OCI-LY7 (cell line): ENCODE data around the gene CPXM1. TPM values are rescaled to one million over a fixed set of nuclear protein-coding genes. Genes with fewer than 3 reads are reported as not detected.

ENCODE experiments used
- BruUV-seq: library from RNA; stranded (reverse); fragments of 400-500 nt; replicated peaks from 2 replicates; lab custom pipeline; 2021; lab: Mats Ljungman, UMichigan
- CTCF ChIA-PET: fragments of 300-600 bp; sonication (Branson Sonifier 250); formaldehyde crosslinking; loops from one replicate; lab custom pipeline; 2022; ENCODE audit warnings: antibody characterized with exemption; ENCODE audit not compliant: unreplicated experiment; lab: Charles Lee
- POLR2A ChIA-PET: fragments of 300-600 bp; sonication (Branson Sonifier 250); formaldehyde crosslinking; loops from one replicate; lab custom pipeline; 2022; ENCODE audit warnings: antibody characterized with exemption; lab: Charles Lee
- DNase-seq: peaks from one replicate; pipeline ENCODE4 v3.0.0-alpha.2; 2015; ENCODE audit warnings: low spot score
- H2AFZ ChIP-seq: fragments of 200-600 bp; sonication (generic), shearing (Covaris generic); 2 replicates; pipeline ENCODE4 v1.6.1; 2014; ENCODE audit warnings: mild to moderate bottlenecking, antibody characterized with exemption, low read length, moderate library complexity
- H3K27ac ChIP-seq: fragments of 200-600 bp; sonication (generic); 2 replicates; pipeline ENCODE4 v1.5.1; 2014; ENCODE audit warnings: mixed run types, low read depth, mild to moderate bottlenecking, moderate library complexity, low read length, inconsistent platforms; ENCODE audit not compliant: poor library complexity, severe bottlenecking
- H3K36me3 ChIP-seq: fragments of 200-600 bp; sonication (generic); 2 replicates; pipeline ENCODE4 v1.6.1; 2014; ENCODE audit warnings: mild to moderate bottlenecking, antibody characterized with exemption, low read length, moderate library complexity, mixed read lengths; ENCODE audit not compliant: insufficient read depth
- H3K4me1 ChIP-seq: fragments of 200-600 bp; sonication (generic); 2 replicates; pipeline ENCODE4 v1.5.1; 2014; ENCODE audit warnings: mild to moderate bottlenecking, low read length; ENCODE audit not compliant: insufficient read depth, poor library complexity, severe bottlenecking
- H3K4me2 ChIP-seq: fragments of 200-600 bp; sonication (generic); 2 replicates; pipeline ENCODE4 v1.6.1; 2014; ENCODE audit warnings: mild to moderate bottlenecking, low read length
- H3K4me3 ChIP-seq: fragments of 200-600 bp; sonication (generic); 2 replicates; pipeline ENCODE4 v1.5.1; 2014; ENCODE audit warnings: mild to moderate bottlenecking, low read depth, low read length; ENCODE audit not compliant: poor library complexity, severe bottlenecking
- H3K79me2 ChIP-seq: fragments of 200-600 bp; sonication (generic); 2 replicates; pipeline ENCODE4 v1.6.1; 2016; ENCODE audit warnings: low read depth, mild to moderate bottlenecking, low read length, moderate library complexity, mixed read lengths; ENCODE audit not compliant: insufficient read depth
- H3K9me2 ChIP-seq: fragments of 200-600 bp; sonication (generic); 2 replicates; pipeline ENCODE4 v1.6.1; 2016; ENCODE audit warnings: mild to moderate bottlenecking, low read length, mixed read lengths; ENCODE audit not compliant: insufficient read depth
- H3K9me3 ChIP-seq: fragments of 200-600 bp; sonication (generic); 2 replicates; pipeline ENCODE4 v1.6.1; 2014; ENCODE audit warnings: mild to moderate bottlenecking, mixed run types, low read length, mixed read lengths
- H4K20me1 ChIP-seq: fragments of 200-600 bp; sonication (generic); 2 replicates; pipeline ENCODE4 v1.6.1; 2014; ENCODE audit warnings: mild to moderate bottlenecking, antibody characterized with exemption, low read length, moderate library complexity, mixed read lengths; ENCODE audit not compliant: insufficient read depth
- EZH2phosphoT487 ChIP-seq: fragments of 200-600 bp; sonication (generic); IDR thresholded peaks from 2 replicates; pipeline ENCODE4 v1.6.1; 2018; ENCODE audit warnings: low read depth, borderline replicate concordance, mild to moderate bottlenecking, mixed run types, antibody characterized with exemption, low read length, moderate library complexity, mixed read lengths
- intact Hi-C: fragments of 100-400 bp; cut with micrococcal nuclease; formaldehyde crosslinking; loops from one replicate; pipeline ENCODE4 v1.10.0; 2022; ENCODE audit not compliant: unreplicated experiment
- total RNA-seq, 2 experiments: library from RNA; depleted of rRNA in 1 of 2; stranded (reverse); fragments of >200 nt in 1 of 2; shearing (Covaris generic) in 1 of 2; gene quantifications; 2 replicates each; pipeline ENCODE4 v1.2.3, GENCODE V29; 2014 to 2022
- TF ChIP-seq, protein P1 (sequence below): fragments of 200-600 bp; sonication (generic); conservative IDR thresholded peaks from 2 replicates; pipeline ENCODE4 v1.5.1; 2014; ENCODE audit warnings: mild to moderate bottlenecking, antibody characterized with exemption, low read length, moderate library complexity, mixed read lengths

The CPXM1 gene
- total RNA-seq, 2 experiments from 2014 or later: not detected

DNA sequence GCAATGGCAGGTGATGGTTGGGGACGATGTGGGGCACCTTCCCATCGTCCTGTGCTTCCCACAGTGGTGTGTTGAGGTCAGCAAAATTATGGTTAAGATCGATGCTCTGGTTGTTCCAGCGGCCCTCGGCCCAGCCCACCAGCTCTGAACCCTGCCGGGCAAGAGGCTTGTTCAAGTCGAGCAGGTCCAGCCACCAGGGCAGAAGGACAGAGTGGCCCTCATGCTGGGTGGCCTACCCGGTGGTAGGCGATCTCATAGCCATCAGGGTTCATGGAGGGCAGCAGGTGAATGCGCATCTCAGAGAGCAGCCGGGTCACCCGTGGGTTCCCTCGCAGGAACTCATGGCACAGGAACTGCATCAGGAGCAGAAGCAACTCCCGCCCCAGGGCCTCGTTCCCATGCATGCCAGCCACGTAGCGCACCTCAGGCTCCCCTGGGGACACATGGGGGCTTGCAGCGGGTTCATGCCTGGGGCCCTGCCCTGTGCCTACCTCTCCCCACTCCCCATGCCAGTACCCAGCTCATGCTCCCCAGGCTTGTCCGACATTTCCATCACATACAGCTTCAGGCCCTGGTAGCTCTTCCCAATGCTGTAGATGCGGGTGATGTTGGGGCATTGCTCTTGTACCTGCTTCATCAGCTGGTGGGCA lies 4.3 kb downstream of the CPXM1 start:
- intact Hi-C loops: no loop called here
- TF ChIP-seq, protein P1, sequence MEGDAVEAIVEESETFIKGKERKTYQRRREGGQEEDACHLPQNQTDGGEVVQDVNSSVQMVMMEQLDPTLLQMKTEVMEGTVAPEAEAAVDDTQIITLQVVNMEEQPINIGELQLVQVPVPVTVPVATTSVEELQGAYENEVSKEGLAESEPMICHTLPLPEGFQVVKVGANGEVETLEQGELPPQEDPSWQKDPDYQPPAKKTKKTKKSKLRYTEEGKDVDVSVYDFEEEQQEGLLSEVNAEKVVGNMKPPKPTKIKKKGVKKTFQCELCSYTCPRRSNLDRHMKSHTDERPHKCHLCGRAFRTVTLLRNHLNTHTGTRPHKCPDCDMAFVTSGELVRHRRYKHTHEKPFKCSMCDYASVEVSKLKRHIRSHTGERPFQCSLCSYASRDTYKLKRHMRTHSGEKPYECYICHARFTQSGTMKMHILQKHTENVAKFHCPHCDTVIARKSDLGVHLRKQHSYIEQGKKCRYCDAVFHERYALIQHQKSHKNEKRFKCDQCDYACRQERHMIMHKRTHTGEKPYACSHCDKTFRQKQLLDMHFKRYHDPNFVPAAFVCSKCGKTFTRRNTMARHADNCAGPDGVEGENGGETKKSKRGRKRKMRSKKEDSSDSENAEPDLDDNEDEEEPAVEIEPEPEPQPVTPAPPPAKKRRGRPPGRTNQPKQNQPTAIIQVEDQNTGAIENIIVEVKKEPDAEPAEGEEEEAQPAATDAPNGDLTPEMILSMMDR: no peak
- TF ChIP-seq EZH2phosphoT487: no peak

DNA sequence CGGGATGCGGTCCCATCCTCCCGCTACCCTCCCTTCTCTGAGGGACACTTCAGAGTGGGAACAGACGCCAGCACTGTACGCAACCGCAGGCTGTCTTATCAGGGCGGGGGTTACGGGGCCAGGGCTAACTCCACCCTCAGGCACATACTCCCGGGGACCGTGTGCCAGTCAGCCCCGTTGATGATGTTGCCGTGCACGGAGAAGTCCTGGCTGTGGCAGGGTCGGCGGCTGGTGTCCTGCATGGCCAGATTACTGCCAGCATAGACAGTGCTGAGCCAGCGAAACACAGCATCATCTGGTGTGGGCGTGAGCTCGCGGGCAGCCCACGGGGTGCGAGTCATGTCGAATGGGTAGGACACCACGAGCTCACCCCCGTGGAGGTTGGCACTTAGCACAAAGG lies 5.0 kb downstream of the CPXM1 start:
- BruUV-seq: no TSS peak
- intact Hi-C loops: no loop called here

More for the DNA sequence above, 4.3 kb downstream of the CPXM1 start:
- no peaks in the 10 kb centered on the region; the same call in 1 of the 2 replicates for H4K20me1 ChIP-seq
- POLR2A ChIA-PET: no interaction called here
- H3K4me3 ChIP-seq: no peak overlapping the region
- no peak overlapping the region for H3K4me2 ChIP-seq
- H3K27ac ChIP-seq: no peak overlapping the region
- no peaks in the 10 kb centered on the region for H3K36me3 ChIP-seq
- no peak overlapping the region for H2AFZ ChIP-seq
- no peak for DNase-seq
- H3K79me2 ChIP-seq: no peaks in the 10 kb centered on the region
- no peaks in the 10 kb centered on the region for H3K4me1 ChIP-seq
- BruUV-seq: no TSS peak
- no peaks in the 10 kb centered on the region for H3K9me2 ChIP-seq
- H3K9me3 ChIP-seq: no peaks in the 10 kb centered on the region
- CTCF ChIA-PET: no interaction called here

More for the DNA sequence above, 5.0 kb downstream of the CPXM1 start:
- no peaks in the 10 kb centered on the region for H3K36me3 ChIP-seq
- no peak overlapping the region for H3K4me3 ChIP-seq
- TF ChIP-seq, protein P1: no peak
- TF ChIP-seq EZH2phosphoT487: no peak
- no peaks in the 10 kb centered on the region for H3K9me2 ChIP-seq
- POLR2A ChIA-PET: no interaction called here
- H3K4me1 ChIP-seq: no peaks in the 10 kb centered on the region
- no peaks in the 10 kb centered on the region for H3K79me2 ChIP-seq
- no peak for DNase-seq
- no peaks in the 10 kb centered on the region for H3K9me3 ChIP-seq
- no peaks in the 10 kb centered on the region; the same call in 1 of the 2 replicates for H4K20me1 ChIP-seq
- CTCF ChIA-PET: no interaction called here
- H2AFZ ChIP-seq: no peak overlapping the region
- H3K27ac ChIP-seq: no peak overlapping the region
- no peak overlapping the region for H3K4me2 ChIP-seq
